ENCODE data around the gene TAF7. TPM values are rescaled to one million over a fixed set of nuclear protein-coding genes. Genes with fewer than 3 reads are reported as not detected.

TAF7 gene
- total RNA-seq, 1 experiment from 2014 or later: 90.3 TPM

GRCh38 chr5:141355641-141356040 is 35.1 kb upstream of the TAF7 start:
- no peak overlapping the region for H2AK5ac ChIP-seq (ENCODE audit: insufficient read length, low read length)

More at GRCh38 chr5:141355641-141356040, 35.1 kb upstream of the TAF7 start:
- Mint-ChIP-seq H3K9me3 (peaks cover 60 to 63% of the 10 kb centered on the region in 2 experiments), H3K36me3 (ENCODE audit: insufficient read depth in 1 of 3, low read depth in 3 of 3) (peaks cover 20 to 68% (median 50%) of the 10 kb centered on the region in 3 experiments), H3K4me3 (no peak overlapping the region), H3K27me3 (ENCODE audit: low read depth) (peaks cover 3% of the 10 kb centered on the region), H3K27ac (no peak overlapping the region), H3K4me1 (peaks cover 2 to 3% of the 10 kb centered on the region in 2 experiments; a peak in 2 of 4 replicates)
- Histone ChIP-seq H2BK15ac (ENCODE audit: low read depth, low read length) (no peak overlapping the region), H3K9me3 (ENCODE audit: control insufficient read depth, low read depth, low read length) (peaks cover 32% of the 10 kb centered on the region), H3K4me2 (ENCODE audit: insufficient read depth, insufficient read length, low read length) (no peak overlapping the region), H3K27ac (ENCODE audit: insufficient read length, low read depth, low read length) (no peak overlapping the region), H3K14ac (ENCODE audit: insufficient read depth, low read length) (no peak overlapping the region), H3K18ac (ENCODE audit: insufficient read length, low read depth, low read length) (no peak overlapping the region), H3K27me3 (ENCODE audit: insufficient read depth, low read length) (no peaks in the 10 kb centered on the region), H3T11ph (ENCODE audit: low read length) (no peak overlapping the region), H2BK5ac (ENCODE audit: insufficient read length, low read length) (no peak overlapping the region), H3K23ac (ENCODE audit: insufficient read length, low read depth, low read length) (no peak overlapping the region), H3K4me1 (ENCODE audit: insufficient read depth, low read length) (no peaks in the 10 kb centered on the region), H2BK120ac (ENCODE audit: low read depth, low read length, poor library complexity, severe bottlenecking) (no peak overlapping the region), H2AFZ (ENCODE audit: low read length) (no peak overlapping the region), H4K20me1 (ENCODE audit: control insufficient read depth, insufficient read depth, insufficient read length) (no peaks in the 10 kb centered on the region), H2BK12ac (ENCODE audit: insufficient read length, low read depth, low read length) (no peak overlapping the region), H4K8ac (replicated peaks; ENCODE audit: insufficient read length, low read depth, low read length) (no peak overlapping the region), H4K5ac (ENCODE audit: insufficient read length, low read depth, low read length) (no peak overlapping the region), H3K23me2 (ENCODE audit: insufficient read length, low read depth, low read length, poor library complexity, severe bottlenecking) (no peaks in the 10 kb centered on the region), H2BK20ac (ENCODE audit: low read depth, low read length, poor library complexity, severe bottlenecking) (no peak overlapping the region), H3K4ac (ENCODE audit: low read depth, low read length) (no peak overlapping the region), H4K91ac (ENCODE audit: insufficient read length, low read depth, low read length) (no peak overlapping the region), H3K9ac (ENCODE audit: extremely low read depth, insufficient read length, low read length) (no peak overlapping the region), H3K79me1 (ENCODE audit: insufficient read depth, low read depth, low read length, poor library complexity, severe bottlenecking) (no peaks in the 10 kb centered on the region), H3K79me2 (ENCODE audit: insufficient read depth, low read length) (no peaks in the 10 kb centered on the region), H3K56ac (ENCODE audit: insufficient read length, low read depth, low read length) (no peak overlapping the region)
- no peak for DNase-seq
- no CpG with 5 or more reads among the region's 24 CpGs for WGBS (ENCODE audit: extremely low coverage, insufficient read length, low lambda C conversion rate)
- no peak for TF ChIP-seq CTCF (conservative IDR thresholded peaks at IDR 0.05)

Data from H9 (cell line).